ENCODE measurements around the gene SH2D3C.

DNA sequence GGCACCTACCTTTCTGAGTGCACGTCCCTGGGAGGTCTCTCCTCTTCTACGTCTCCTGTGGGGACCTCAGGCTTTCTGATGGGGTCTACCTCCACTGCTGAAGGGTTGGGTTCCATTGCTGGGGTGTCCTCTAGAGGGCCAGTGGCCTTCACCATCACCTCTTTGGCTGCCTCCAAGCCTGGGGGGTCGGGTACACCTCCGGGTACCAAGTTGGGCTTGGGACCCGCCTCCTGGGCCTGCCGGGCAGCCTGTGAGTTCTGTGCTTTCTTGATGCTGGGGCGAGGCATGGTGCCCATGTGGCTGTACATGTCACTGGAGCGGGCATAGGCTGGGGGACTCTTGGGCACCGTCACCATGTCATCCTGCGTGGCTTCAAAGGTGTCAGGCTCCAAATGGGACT, 4.5 kb downstream of the SH2D3C start:
- TF ChIP-seq CTCF (IDR thresholded peaks at IDR 0.05; ENCODE audit: low read length) (no peak), EZH2 (IDR thresholded peaks at IDR 0.05; ENCODE audit: borderline replicate concordance, low read length) (no peak)

All from OCI-LY1 (cell line).